Measurements from ENCODE around the gene RPIA.

- TF ChIP-seq CTCF (IDR thresholded peaks at IDR 0.05) = no peak
- TF ChIP-seq EP300 (IDR thresholded peaks at IDR 0.05) = no peak
- TF ChIP-seq POLR2A (IDR thresholded peaks at IDR 0.05) = no peak
Observed at GRCh38 chr2:88729061-88729745, 37.7 kb downstream of the RPIA start.
